Muscle layer of colon (tissue), 2 donors: ENCODE results near the gene TLR8.
"Not testable (repeated sequence)": the region's sequence is repeated elsewhere in the genome, so short reads cannot be mapped to it uniquely, and the experiment has no call there.

Source experiments
- H3K27ac ChIP-seq: one replicate; pipeline ENCODE4 v1.7.0; 2013; ENCODE audit warnings: low read depth, mild to moderate bottlenecking, low read length, moderate library complexity
- H3K27me3 ChIP-seq, 2 donors: one replicate each; pipeline ENCODE4 v1.7.0; 2013; ENCODE audit warnings: low read length in 2 of 2, mild to moderate bottlenecking in 2 of 2; ENCODE audit not compliant: insufficient read depth in 2 of 2, control insufficient read depth in 1 of 2
- H3K36me3 ChIP-seq: one replicate; pipeline ENCODE4 v1.7.0; 2013; ENCODE audit warnings: mild to moderate bottlenecking, low read length; ENCODE audit not compliant: insufficient read depth
- H3K4me1 ChIP-seq: one replicate; pipeline ENCODE4 v1.7.0; 2013; ENCODE audit warnings: mild to moderate bottlenecking, low read length; ENCODE audit not compliant: insufficient read depth
- H3K4me3 ChIP-seq, 2 donors: one replicate each; pipeline ENCODE4 v1.7.0; 2013; ENCODE audit warnings: low read length in 2 of 2, low read depth in 1 of 2, mild to moderate bottlenecking in 1 of 2, moderate library complexity in 1 of 2
- H3K9ac ChIP-seq: one replicate; pipeline ENCODE4 v1.7.0; 2013; ENCODE audit warnings: low read length
- H3K9me3 ChIP-seq: one replicate; pipeline ENCODE4 v1.7.0; 2013; ENCODE audit warnings: mild to moderate bottlenecking, low read length
- donor health status: abdominal sarcoma.
- donor health status: Adenocarcinoma of cecum.

Gene TLR8

DNA sequence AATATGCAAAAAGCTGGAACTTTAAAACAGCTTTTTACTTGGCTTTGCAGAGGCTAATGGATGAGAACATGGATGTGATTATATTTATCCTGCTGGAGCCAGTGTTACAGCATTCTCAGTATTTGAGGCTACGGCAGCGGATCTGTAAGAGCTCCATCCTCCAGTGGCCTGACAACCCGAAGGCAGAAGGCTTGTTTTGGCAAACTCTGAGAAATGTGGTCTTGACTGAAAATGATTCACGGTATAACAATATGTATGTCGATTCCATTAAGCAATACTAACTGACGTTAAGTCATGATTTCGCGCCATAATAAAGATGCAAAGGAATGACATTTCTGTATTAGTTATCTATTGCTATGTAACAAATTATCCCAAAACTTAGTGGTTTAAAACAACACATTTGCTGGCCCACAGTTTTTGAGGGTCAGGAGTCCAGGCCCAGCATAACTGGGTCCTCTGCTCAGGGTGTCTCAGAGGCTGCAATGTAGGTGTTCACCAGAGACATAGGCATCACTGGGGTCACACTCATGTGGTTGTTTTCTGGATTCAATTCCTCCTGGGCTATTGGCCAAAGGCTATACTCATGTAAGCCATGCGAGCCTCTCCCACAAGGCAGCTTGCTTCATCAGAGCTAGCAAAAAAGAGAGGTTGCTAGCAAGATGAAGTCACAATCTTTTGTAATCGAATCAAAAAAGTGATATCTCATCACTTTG is 15.6 kb downstream of the TLR8 start:
- Histone ChIP-seq H3K27ac (no peak overlapping the region), H3K4me3 (no peak overlapping the region), H3K36me3 (no peaks in the 10 kb centered on the region), H3K9me3 (no peaks in the 10 kb centered on the region), H3K27me3 (no peaks in the 10 kb centered on the region), H3K4me1 (no peaks in the 10 kb centered on the region), H3K9ac (no peak overlapping the region)

DNA sequence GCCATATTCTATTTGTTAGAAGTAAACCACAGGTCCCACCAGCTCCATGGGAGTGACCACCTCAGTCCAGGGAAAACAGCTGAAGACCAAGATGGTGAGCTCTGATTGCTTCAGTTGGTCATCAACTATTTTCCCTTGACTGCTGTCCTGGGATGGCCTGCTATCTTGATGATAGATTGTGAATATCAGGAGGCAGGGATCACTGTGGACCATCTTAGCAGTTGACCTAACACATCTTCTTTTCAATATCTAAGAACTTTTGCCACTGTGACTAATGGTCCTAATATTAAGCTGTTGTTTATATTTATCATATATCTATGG is 16.1 kb downstream of the TLR8 start:
- Histone ChIP-seq H3K9ac (no peak overlapping the region), H3K9me3 (no peaks in the 10 kb centered on the region), H3K36me3 (no peaks in the 10 kb centered on the region), H3K4me3 (no peak overlapping the region), H3K27ac (no peak overlapping the region), H3K27me3 (no peaks in the 10 kb centered on the region), H3K4me1 (no peaks in the 10 kb centered on the region)

DNA sequence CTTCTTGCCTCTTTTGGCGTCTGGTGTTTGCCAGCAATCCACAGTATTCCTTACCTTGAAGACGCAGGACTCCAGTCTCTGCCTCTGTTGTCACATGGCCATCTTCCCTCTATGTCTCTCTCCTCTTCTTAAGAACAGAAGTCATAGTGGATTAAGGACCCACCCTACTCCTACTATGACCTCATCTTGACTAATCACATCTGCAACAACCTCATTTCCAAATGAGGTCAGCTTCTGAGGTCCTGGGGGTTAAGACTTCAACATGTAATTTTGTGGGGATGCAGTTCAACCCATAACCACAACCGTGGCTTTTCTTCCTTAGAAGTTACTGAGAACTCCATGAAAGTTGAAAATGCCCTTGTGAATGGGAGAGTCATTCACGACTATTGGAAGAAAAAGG is 23.3 kb downstream of the TLR8 start:
- Histone ChIP-seq H3K36me3 (no peaks in the 10 kb centered on the region), H3K9ac (no peak overlapping the region), H3K9me3 (no peaks in the 10 kb centered on the region), H3K27ac (no peak overlapping the region), H3K4me3 (no peak overlapping the region), H3K4me1 (no peaks in the 10 kb centered on the region), H3K27me3 (no peaks in the 10 kb centered on the region)

DNA sequence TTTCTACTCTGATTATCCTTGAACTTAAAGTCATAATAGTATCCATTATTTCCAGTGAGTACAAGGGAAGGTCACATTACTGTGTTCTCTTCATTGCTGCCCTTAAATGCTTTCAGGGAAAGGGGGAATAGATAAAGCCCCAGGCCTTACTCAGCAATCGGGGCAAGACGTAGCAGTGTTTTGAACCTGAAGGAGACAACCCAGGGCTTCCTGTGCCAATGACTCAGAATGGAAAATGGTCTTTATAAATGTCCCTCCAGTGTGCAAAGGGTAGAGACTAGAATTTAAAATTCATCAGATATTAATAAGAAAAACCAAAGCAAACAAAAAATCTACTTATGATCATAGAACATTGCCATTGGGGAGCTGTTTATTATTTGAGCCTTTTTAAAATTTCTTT is 23.7 kb downstream of the TLR8 start:
- Histone ChIP-seq H3K36me3 (no peaks in the 10 kb centered on the region), H3K4me3 (no peak overlapping the region), H3K4me1 (no peaks in the 10 kb centered on the region), H3K9me3 (no peaks in the 10 kb centered on the region), H3K27ac (no peak overlapping the region), H3K9ac (no peak overlapping the region), H3K27me3 (no peaks in the 10 kb centered on the region)

DNA sequence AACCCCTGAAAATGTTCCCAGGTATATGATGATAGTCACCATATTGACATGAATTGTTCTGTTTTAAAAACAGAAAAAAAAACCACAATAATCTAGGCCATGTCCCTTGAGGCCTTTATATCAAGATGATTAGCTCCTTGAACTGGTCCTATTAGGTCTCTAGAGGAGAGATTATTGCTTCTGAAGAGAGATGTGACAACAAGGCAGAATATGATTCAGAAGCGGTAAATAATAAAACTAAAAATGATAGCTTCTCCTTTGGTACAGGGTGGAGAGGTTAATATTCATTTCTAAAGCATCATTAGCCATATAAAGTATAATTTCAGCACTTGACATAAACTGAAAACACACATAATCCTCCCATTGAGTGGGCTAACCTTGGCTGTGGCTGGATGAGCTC is 25.8 kb downstream of the TLR8 start:
- no peak overlapping the region for H3K4me3 ChIP-seq
- H3K9ac ChIP-seq: no peak overlapping the region
- no peak overlapping the region for H3K27ac ChIP-seq
- H3K9me3 ChIP-seq: no peaks in the 10 kb centered on the region
- no peaks in the 10 kb centered on the region for H3K27me3 ChIP-seq
- no peaks in the 10 kb centered on the region for H3K36me3 ChIP-seq
- no peaks in the 10 kb centered on the region for H3K4me1 ChIP-seq

DNA sequence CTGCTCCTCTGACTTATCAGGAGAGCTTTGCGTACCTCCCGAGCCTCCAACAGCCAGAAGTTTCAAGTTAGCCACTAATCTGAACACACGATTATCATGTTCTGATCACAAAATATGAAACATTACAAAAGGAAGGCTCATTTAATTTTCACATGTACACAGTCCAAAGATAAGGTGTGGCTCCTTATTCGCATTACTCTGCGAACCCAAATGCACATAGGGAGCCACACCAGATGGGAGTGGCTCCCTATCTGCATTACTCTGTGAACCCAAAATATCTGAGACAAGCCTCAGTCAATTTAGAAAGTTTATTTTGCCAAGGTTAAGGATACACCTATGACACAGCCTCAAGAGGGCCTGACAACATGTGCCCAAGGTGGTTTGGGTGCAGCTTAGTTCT is 28.4 kb downstream of the TLR8 start:
- no peak overlapping the region for H3K27ac ChIP-seq
- no peaks in the 10 kb centered on the region for H3K9me3 ChIP-seq
- no peaks in the 10 kb centered on the region for H3K4me1 ChIP-seq
- H3K4me3 ChIP-seq: no peak overlapping the region
- H3K36me3 ChIP-seq: no peaks in the 10 kb centered on the region
- no peaks in the 10 kb centered on the region for H3K27me3 ChIP-seq
- H3K9ac ChIP-seq: no peak overlapping the region

DNA sequence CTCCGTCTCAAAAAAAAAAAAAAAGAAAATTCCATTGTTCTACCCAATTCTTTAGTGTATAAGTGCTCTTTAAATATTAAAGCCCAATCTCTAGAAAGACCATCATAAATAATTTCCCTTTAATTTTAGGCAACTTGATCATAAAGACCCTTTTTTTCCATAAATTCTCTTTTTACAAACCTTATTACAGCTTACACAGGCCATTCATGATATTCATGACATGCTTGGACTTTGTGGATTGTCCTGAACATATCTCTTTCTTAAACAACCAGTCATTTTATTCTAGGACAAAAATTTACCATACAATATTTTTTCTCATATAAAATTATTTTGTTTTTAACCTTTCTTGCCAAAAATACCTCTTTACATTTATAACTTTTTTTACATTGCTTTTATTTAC is 30.5 kb downstream of the TLR8 start:
- Histone ChIP-seq H3K4me1 (no peaks in the 10 kb centered on the region), H3K4me3 (no peak overlapping the region), H3K27me3 (no peaks in the 10 kb centered on the region), H3K9me3 (no peaks in the 10 kb centered on the region), H3K27ac (no peak overlapping the region), H3K9ac (no peak overlapping the region), H3K36me3 (no peaks in the 10 kb centered on the region)

DNA sequence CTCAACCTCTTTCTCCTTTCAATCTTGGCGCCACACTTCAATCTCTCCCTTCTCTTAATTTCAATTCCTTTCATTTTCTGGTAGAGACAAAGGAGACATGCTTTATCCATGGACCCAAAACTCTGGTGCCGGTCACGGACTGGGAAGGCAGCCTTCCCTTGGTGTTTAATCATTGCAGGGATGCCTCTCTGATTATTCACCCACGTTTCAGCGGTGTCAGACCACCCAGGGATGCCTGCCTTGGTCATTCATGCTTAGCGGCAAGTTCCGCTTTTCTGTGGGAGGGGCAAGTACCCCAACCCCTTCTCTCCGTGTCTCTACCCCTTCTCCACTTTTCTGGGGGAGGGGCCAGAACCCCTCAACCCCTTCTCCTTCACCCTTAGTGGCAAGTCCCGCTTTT is 34.1 kb downstream of the TLR8 start:
- not testable (repeated sequence) for H3K27me3 ChIP-seq, H3K9me3 ChIP-seq, H3K4me1 ChIP-seq

DNA sequence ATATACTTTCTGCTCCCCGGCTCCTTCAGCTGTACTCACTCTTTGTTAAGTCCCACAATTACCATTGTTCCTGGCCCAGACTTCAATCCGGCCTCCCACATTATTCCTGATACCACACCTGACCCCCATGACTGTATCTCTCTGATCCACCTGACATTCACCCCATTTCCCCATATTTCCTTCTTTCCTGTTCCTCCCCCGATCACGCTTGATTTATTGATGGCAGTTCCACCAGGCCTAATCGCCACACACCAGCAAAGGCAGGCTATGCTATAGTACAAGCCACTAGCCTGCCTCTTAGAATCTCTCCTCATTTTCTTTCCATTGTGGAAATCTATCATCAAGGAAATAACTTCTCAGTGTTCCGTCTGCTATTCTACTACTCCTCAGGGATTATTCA is 37.2 kb downstream of the TLR8 start:
- H3K4me1 ChIP-seq, H3K27ac ChIP-seq, H3K9me3 ChIP-seq, H3K9ac ChIP-seq, H3K36me3 ChIP-seq, H3K27me3 ChIP-seq, H3K4me3 ChIP-seq: not testable (repeated sequence)

More for the DNA sequence above, 34.1 kb downstream of the TLR8 start:
- H3K36me3 ChIP-seq, H3K27ac ChIP-seq, H3K4me3 ChIP-seq, H3K9ac ChIP-seq: not testable (repeated sequence)

DNA sequence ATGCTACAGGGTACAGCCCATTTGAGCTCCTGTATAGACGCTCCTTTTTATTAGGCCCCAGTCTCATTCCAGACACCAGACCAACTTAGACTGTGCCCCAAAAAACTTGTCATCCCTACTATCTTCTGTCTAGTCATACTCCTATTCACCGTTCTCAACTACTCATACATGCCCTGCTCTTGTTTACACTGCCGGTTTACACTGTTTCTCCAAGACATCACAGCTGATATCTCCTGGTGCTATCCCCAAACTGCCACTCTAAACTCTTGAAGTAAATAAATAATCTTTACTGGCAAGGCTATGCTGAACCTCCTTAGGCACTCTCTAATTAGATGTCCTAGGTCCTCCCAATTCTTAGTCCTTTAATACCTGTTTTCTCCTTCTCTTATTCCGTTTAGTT is 38.0 kb downstream of the TLR8 start:
- not testable (repeated sequence) for H3K4me3 ChIP-seq, H3K36me3 ChIP-seq, H3K9me3 ChIP-seq, H3K4me1 ChIP-seq, H3K27ac ChIP-seq, H3K9ac ChIP-seq, H3K27me3 ChIP-seq

DNA sequence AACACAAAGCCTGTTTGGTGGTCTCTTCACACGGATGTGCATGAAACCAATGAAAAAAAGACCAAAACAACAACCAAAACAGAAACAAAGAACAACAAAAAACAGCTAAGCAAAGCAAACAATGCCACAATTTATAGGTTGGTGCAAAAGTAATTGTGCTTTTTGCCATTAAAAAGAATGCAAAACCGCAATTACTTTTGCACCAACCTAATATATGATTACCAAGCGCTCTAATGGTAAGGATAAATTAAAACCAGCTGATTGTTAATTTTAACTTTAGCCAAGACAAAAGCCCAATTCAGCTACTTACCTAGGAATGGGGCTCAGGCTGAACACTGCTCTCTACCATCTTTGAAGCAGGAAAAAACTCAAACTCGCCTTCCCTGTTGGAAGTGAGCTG is 39.1 kb downstream of the TLR8 start:
- no peaks in the 10 kb centered on the region for H3K27me3 ChIP-seq
- H3K4me1 ChIP-seq: peaks cover 7% of the 10 kb centered on the region
- no peaks in the 10 kb centered on the region for H3K9me3 ChIP-seq
- no peak overlapping the region for H3K27ac ChIP-seq
- no peaks in the 10 kb centered on the region for H3K36me3 ChIP-seq
- H3K4me3 ChIP-seq: no peak overlapping the region
- no peak overlapping the region for H3K9ac ChIP-seq

DNA sequence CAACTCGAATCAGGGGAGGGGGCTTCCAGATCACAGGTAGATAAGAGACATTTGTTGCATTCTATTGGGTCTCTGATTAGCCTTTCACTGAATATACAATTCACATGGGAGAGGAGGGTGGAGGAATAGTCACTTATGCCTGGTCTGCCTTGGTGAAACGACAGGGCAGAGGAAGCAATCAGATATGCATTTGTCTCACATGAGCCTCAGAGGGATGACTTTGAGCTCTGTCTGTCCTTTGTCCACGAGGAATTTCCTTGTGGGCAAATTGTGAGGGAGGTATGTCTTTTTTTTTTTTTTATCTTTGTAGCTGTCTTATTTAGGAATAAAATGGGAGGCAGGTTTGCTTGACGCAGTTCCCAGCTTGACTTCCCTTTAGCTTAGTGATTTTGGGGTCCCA is 40.0 kb downstream of the TLR8 start:
- Histone ChIP-seq H3K4me3 (no peak overlapping the region), H3K36me3 (no peaks in the 10 kb centered on the region), H3K27me3 (no peaks in the 10 kb centered on the region), H3K27ac (no peak overlapping the region), H3K4me1 (peaks cover 8% of the 10 kb centered on the region), H3K9me3 (no peaks in the 10 kb centered on the region), H3K9ac (no peak overlapping the region)
